CD4-positive, alpha-beta T cell treated with Interleukin-4 for 1 hour (primary cell): ENCODE measurements around the gene CACNA2D1.

ENCODE experiments used
- DNase-seq, 2 donors: peaks; one replicate each; pipeline ENCODE4 v3.0.0-alpha.2; 2020 to 2022

The CACNA2D1 gene

GRCh38 chr7:82081644-82082224, 361.8 kb downstream of the CACNA2D1 start:
- no peak for DNase-seq

DNA sequence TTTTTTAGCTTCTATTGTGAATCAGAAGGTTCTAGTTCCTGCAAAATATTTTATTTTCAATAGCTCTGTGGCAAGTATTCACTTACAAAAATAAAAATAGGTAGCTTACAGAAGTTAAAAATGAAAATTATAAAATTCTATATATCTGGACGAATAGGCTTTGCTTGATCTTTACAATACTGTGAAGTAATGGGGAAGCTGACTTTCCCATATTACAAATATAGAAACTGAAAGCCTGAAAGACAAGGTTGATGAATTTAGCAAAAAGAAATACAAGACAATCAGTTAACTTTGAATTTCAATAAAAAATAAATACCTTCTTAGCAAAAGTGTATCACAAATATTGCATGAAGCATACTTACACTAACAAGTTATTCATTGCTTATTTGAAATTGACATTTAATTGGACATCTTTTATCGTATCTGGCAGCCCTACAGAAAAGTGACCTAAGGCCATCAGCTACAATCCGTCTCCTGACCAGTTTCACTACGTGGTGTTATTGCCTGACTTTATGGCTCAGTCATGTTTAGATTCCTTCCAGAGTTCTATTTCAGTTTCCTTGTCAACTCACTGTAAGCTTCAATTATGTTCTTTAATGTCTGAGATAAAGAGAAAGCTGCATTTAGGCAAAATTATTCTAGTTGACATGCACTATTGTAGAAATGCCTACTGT, 363.2 kb downstream of the CACNA2D1 start:
- no peak for DNase-seq

- DNase-seq, result no peak
Measured at GRCh38 chr7:82079527-82079926, 364.1 kb downstream of the CACNA2D1 start.

- no peak for DNase-seq
Measured at GRCh38 chr7:82078807-82079206, 364.8 kb downstream of the CACNA2D1 start.

DNA sequence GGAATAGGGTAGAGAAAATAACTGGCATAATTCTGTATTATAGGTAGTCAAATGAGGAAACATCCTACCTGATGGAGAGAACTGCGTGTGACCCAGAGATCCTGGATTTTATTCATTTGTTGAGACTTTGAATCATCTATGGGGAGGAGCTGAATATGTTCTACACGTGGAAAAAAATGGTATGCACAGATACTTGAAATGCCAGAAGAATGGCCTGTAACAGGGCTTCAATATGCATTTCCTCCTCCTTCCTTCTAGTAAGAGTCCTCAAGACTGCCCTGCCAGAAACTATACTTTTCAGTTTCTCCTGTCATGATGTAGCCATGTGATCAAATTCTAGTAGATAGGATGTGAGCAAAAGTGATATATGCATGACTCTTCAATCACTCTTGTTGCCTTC, 372.1 kb downstream of the CACNA2D1 start:
- DNase-seq, result no peak

DNA sequence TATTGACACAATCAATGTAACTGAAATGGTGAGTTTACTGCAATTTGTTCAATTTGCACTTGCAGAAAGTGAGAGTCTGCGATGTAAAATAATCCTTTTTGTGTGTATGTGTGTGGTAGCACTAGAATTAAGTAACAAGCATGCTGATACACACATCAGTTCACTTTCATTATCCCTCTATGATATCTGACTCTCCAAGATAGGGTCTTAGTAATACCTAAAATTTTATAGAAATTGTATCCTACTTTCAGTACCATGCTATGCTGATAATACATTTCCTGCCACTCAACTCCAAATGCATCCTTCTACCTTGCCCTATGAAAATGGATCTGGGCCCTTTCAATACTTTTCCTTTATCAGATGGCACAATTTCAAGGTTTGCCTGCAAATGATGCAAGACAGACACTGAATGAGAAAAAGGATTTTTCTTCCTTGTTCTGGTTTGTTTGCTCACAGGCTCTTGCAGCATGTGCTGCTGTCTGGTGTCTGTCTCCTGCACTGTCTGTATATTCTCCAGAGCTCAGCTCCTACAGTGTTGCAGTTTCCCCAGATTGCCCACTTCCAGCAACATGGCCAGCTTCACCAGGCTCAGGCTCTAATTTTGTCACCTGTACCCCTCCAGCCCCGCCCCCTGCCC, 375.8 kb downstream of the CACNA2D1 start:
- DNase-seq, result no peak

GRCh38 chr7:82057476-82057875, 386.1 kb downstream of the CACNA2D1 start:
- DNase-seq, result no peak

GRCh38 chr7:82056282-82056681, 387.3 kb downstream of the CACNA2D1 start:
- no peak for DNase-seq

- DNase-seq, result no peak
Measured at GRCh38 chr7:82054544-82054943, 389.0 kb downstream of the CACNA2D1 start.

- no peak for DNase-seq
Measured at GRCh38 chr7:82053453-82054032, 390.0 kb downstream of the CACNA2D1 start.

DNA sequence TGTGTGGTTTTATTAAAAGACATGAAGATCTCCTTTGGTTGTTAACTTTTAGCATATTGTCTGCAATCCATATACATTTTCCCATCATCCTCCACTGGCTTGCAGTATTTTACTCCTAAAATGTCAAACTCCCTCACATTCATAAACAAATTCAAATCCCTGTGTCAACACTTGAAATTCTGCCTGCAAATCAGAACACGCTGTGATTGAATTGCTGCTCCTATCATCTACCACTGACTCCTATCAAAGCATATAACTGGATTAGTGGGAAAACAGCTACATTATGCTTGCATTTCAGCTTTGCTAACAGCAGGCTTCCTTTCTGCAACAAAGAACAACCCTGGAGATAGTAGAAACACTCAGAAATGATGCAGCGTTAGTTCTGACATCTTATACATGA, 392.0 kb downstream of the CACNA2D1 start:
- DNase-seq, result no peak

DNA sequence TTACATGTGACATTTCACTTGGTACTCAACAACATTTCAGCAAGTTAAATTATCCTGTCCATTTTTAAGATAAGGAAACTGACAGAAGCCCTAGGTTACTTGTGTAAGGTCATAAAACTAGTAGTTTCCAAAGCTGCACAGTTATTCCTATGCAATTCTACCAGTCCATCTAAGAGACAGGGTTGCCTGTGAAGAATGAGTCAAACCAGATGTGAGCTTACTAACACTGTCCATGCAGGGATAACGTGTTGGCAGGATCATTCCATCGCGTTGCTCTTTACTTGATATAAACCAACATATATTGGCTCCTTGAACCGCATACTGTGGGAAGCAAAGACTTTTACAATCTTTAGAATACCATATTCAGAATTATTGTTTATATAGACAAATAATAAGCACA, 392.8 kb downstream of the CACNA2D1 start:
- no peak for DNase-seq

- DNase-seq, result no peak
Measured at GRCh38 chr7:82049891-82050533, 393.6 kb downstream of the CACNA2D1 start.

GRCh38 chr7:82049442-82049841, 394.1 kb downstream of the CACNA2D1 start:
- no peak for DNase-seq

DNA sequence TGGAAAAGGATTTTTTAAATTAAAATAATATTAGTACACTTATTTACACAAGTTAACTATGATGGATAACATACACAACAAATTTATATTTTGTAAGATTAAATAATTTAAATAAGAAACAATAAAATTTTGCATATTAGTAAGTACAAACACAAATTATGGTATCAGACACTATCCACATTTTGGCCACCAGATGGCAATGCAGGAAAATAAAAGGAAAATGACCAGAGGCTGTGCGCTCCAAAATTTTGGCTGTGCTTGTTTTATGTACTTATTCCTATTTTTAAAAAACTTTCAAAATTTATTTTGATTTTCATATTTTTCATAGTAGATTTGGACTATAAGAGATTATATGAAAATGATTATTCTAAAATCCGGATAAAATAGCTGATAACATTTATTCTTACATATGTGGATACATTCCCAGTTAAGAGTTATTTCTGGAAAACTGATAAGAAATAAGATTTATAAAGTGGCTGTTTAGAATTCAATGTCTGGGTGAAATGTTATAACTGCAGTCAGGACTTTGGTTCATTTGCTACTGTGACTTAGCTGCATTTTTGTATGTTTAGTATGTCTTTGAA, 399.0 kb downstream of the CACNA2D1 start:
- peak in 1 of 2 donors; percentile 9 for DNase-seq

DNA sequence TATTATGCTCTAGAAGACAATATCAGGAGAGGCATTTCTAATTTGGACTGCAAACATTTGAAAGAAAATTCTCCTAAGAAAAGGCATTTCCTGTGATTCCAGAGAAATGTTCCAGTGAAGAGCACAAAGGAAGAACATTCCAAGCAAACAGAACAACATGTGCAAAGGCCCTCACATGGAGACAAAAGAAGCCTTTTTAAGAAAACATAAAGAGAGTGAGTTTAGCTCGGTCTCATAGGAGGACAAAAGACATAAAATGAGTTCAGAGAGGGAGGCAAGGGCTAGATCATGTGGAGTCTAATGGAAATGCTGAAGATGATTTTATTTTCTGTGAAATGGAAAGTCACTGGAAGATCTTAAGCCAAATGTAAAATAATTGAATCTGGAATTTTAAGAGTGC, 404.0 kb downstream of the CACNA2D1 start:
- DNase-seq, result no peak

DNA sequence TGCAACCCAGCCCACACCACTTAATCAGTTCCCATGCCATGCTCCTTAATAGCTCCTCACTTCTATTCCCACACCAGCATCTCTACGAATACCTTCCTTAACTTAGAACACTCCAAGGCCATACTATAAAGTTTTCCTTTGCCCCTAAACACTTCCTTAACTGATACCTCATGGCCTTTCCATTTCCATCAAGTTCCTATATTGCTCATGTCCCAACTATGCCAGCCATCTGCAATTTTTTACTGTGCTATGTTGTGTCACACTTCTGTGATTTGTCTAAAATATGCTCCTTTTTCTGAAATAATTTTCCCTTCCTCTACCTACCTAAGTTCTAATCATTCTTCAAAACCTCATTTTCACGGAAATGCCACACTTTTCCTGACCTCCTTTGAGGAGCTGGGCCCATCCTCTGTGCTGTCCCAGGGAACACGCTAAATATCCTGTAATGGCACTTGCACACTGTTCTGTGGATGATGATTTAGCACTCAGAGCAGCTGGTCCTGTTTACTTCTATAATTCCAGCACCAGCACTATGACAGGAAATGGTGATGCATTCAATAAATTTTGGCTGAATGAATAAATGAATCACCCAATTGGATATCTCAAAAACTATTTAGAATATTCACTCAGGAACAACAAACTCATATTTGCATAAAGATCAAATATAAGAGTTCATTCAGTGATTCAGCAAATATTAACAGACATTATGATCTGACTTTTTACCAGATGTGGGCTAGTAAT, 407.3 kb downstream of the CACNA2D1 start:
- no peak for DNase-seq

GRCh38 chr7:82035456-82035855, 408.1 kb downstream of the CACNA2D1 start:
- no peak for DNase-seq

DNA sequence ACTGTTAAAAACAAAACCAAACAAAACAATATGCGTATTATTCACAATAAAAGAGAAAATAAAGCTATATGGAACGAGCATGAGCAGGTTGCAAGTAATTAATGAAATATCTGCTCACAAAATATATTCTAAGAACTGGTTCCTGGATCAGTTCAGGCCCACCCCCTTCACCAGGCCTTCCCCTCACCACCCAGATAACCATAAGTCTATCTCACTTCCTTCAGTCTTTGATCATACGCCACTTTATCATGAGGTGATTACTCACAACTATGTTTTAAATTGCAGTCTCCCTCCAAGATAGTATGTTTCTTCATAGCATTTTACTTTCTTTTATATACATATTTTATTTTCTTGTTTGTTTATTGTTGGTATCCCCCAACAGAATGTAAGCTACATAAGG, 410.7 kb downstream of the CACNA2D1 start:
- DNase-seq, result no peak

DNA sequence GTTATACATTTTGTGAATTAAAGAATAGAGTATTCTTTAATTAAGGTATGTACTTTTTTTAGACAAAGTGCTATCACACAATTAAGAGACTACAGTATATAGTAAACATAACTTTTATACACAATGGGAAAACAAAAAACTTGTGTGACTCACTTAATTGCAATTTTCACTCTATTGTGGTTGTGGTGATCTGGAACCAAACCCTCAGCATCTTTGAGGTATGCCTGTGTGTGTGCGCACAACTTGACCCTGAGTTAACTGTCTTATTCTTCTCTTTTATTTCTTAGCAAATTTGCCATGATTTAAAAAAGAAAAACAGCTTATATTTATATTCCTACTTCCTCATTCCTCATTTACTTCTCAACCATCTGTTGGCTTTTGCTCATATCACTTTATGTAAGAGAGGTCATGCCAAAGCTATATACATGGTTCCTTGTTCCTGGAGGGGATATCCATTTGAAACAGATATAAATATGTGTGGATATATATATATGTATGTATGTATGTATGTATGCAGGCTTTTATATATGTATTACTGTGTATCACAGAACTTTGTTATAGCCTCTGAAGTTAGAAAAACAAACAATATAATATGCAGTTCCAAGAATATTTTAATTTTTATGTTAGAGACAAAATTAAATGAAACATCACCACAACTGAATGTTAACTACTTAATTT, 414.2 kb downstream of the CACNA2D1 start:
- DNase-seq, result no peak

- no peak for DNase-seq
Measured at GRCh38 chr7:82028097-82028496, 415.5 kb downstream of the CACNA2D1 start.

DNA sequence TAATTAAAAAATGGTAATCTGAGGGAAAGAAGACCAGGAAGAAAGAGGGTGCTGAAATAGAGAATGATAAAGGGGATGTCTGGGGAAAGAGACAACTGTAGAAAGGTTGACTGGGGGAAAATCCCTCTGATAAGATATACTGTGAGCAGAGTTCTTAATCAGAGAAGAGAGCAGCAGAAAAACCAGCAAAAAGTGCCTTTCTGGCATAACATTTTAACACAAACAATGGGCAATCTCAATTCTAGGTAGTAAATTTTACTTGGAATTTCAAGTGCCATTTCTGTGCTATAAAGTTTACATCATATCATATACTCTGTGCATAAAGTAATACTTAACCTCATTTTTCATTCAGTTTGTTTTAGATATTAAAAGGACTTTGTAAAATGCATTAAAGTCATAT, 421.9 kb downstream of the CACNA2D1 start:
- DNase-seq, result no peak
